HepG2 (cell line): ENCODE results near the gene PLXNC1. TPM values are rescaled to one million over a fixed set of nuclear protein-coding genes. Genes with fewer than 3 reads are reported as not detected.

Experiments
- ATAC-seq: fragments of 200-7000 bp; cut with Tn5 transposase; 3 replicates; pipeline ENCODE4 v1.9.1; 2020; ENCODE audit warnings: mild to moderate bottlenecking, moderate library complexity
- BruUV-seq: library from RNA; stranded (reverse); fragments of 400-500 nt; replicated peaks from 2 replicates; lab custom pipeline; 2021; lab: Mats Ljungman, UMichigan
- CTCF ChIA-PET: fragments of 300-600 bp; formaldehyde crosslinking; extraction: SDS; loops from one replicate; lab custom pipeline; 2021; ENCODE audit warnings: low total read pairs, inconsistent platforms, low intra/inter-chr PET ratio; lab: Yijun Ruan, JAX
- POLR2A ChIA-PET: fragments of 350-600 bp; sonication (Branson Sonifier 250); formaldehyde crosslinking; loops from one replicate; lab custom pipeline; 2020; ENCODE audit warnings: antibody characterized with exemption, inconsistent platforms; lab: Yijun Ruan, JAX
- DNase-seq: peaks from one replicate; pipeline ENCODE4 v3.0.0-alpha.2; 2015; ENCODE audit warnings: low spot score
- FAIRE-seq: peaks from 3 replicates; lab custom pipeline; 2011; peaks lifted over from hg19 to GRCh38; lab: Jason Lieb, UNC
- H2AFZ ChIP-seq: one replicate; pipeline ENCODE4 v1.6.1; 2011; ENCODE audit warnings: low read length, inconsistent platforms
- H3K27ac ChIP-seq: fragments of 300-600 bp; 3 replicates; pipeline ENCODE4 v1.8.0; 2011; ENCODE audit warnings: mixed run types, mild to moderate bottlenecking, mixed read lengths, low read length, inconsistent platforms; ENCODE audit not compliant: insufficient read depth; ENCODE audit errors: extremely low read length
- H3K27me3 ChIP-seq, 2 experiments: fragments of 200-600 bp in 1 of 2; 2 replicates in 1 of 2; 3 replicates in 1 of 2; pipeline versions ENCODE4 v1.6.0 to v1.8.0; 2011; ENCODE audit warnings: low read length in 2 of 2, mild to moderate bottlenecking in 2 of 2, moderate library complexity in 2 of 2, inconsistent platforms in 1 of 2; ENCODE audit not compliant: insufficient read depth in 2 of 2, control insufficient read depth in 1 of 2
- H3K36me3 ChIP-seq, 2 experiments: fragments of 200-600 bp in 1 of 2; replicated peaks in 1 of 2; 2 replicates in 1 of 2; 3 replicates in 1 of 2; pipeline versions ENCODE4 v1.5.1 to v1.8.0; 2011; ENCODE audit warnings: low read length in 2 of 2, inconsistent platforms in 1 of 2; ENCODE audit not compliant: insufficient read depth in 2 of 2, control insufficient read depth in 1 of 2
- H3K4me1 ChIP-seq: 2 replicates; pipeline ENCODE4 v1.5.1; 2012; ENCODE audit warnings: low read length, inconsistent platforms; ENCODE audit not compliant: insufficient read depth
- H3K4me2 ChIP-seq: 2 replicates; pipeline ENCODE4 v1.6.0; 2011; ENCODE audit warnings: low read depth, low read length, inconsistent platforms
- H3K4me3 ChIP-seq, 3 experiments: fragments of 200-600 bp in 1 of 3; sonication (generic), shearing (Covaris generic) in 1 of 3; replicated peaks in 1 of 3; 2 replicates each; pipeline ENCODE4 v1.5.1; 2011 to 2016; ENCODE audit warnings: low read length in 3 of 3, inconsistent platforms in 2 of 3, low read depth in 2 of 3, mild to moderate bottlenecking in 2 of 3, control low read depth in 1 of 3, mixed read lengths in 1 of 3; ENCODE audit not compliant: insufficient read depth in 1 of 3
- H3K79me2 ChIP-seq: one replicate; pipeline ENCODE4 v1.6.1; 2011; ENCODE audit warnings: low read length, inconsistent platforms; ENCODE audit not compliant: insufficient read depth
- H3K9ac ChIP-seq: 2 replicates; pipeline ENCODE4 v1.6.0; 2011; ENCODE audit warnings: mild to moderate bottlenecking, low read depth, low read length, inconsistent platforms; ENCODE audit not compliant: insufficient read depth
- H3K9me3 ChIP-seq: 2 replicates; pipeline ENCODE4 v1.5.1; 2012; ENCODE audit warnings: mild to moderate bottlenecking, low read length
- H4K20me1 ChIP-seq: 2 replicates; pipeline ENCODE4 v1.6.0; 2011; ENCODE audit warnings: inconsistent platforms, mild to moderate bottlenecking, low read length, moderate library complexity; ENCODE audit not compliant: insufficient read depth
- ELF1 ChIP-seq: sonication (generic); formaldehyde crosslinking; IDR thresholded peaks from 2 replicates; pipeline ENCODE4 v1.4.0; 2020; ENCODE audit warnings: missing genetic modification reagents
- GABPA ChIP-seq, 2 experiments: IDR thresholded peaks; 2 replicates each; pipeline ENCODE4 v1.6.1; 2011 to 2016; ENCODE audit warnings: low read depth in 2 of 2, low read length in 1 of 2, missing biosample characterization in 1 of 2, missing genetic modification characterization in 1 of 2
- IRX3 ChIP-seq: sonication (generic); formaldehyde crosslinking; IDR thresholded peaks from 2 replicates; pipeline ENCODE4 v1.8.1; 2023; ENCODE audit warnings: mild to moderate bottlenecking, low read depth, missing genetic modification reagents, borderline replicate concordance
- MZF1 ChIP-seq: sonication (generic); formaldehyde crosslinking; IDR thresholded peaks from 2 replicates; pipeline ENCODE4 v1.8.1; 2023; ENCODE audit warnings: mild to moderate bottlenecking, missing genetic modification reagents, borderline replicate concordance
- NR0B2 ChIP-seq: sonication (generic); formaldehyde crosslinking; IDR thresholded peaks from 2 replicates; pipeline ENCODE4 v1.4.0; 2020; ENCODE audit warnings: mild to moderate bottlenecking, missing genetic modification reagents
- STAT6 ChIP-seq: sonication (generic); formaldehyde crosslinking; IDR thresholded peaks from 2 replicates; pipeline ENCODE4 v1.4.0; 2020; ENCODE audit warnings: missing genetic modification reagents, mild to moderate bottlenecking, borderline replicate concordance
- TRIM24 ChIP-seq: sonication (generic); formaldehyde crosslinking; IDR thresholded peaks from 2 replicates; pipeline ENCODE4 v1.8.0; 2022; ENCODE audit warnings: mild to moderate bottlenecking, missing genetic modification reagents
- ZFYVE20 ChIP-seq: sonication (generic); formaldehyde crosslinking; IDR thresholded peaks from 2 replicates; pipeline ENCODE4 v1.8.0; 2023; ENCODE audit warnings: low read depth, mild to moderate bottlenecking, moderate library complexity, missing genetic modification reagents, borderline replicate concordance
- ZNF3 ChIP-seq: IDR thresholded peaks from 2 replicates; pipeline ENCODE4 v1.7.0; 2017; ENCODE audit warnings: inconsistent platforms
- ZNF761 ChIP-seq: sonication (generic); formaldehyde crosslinking; conservative IDR thresholded peaks from 2 replicates; pipeline ENCODE4 v1.4.0; 2020; ENCODE audit warnings: mild to moderate bottlenecking, missing genetic modification reagents
- ZNF800 ChIP-seq: sonication (generic); formaldehyde crosslinking; IDR thresholded peaks from 2 replicates; pipeline ENCODE4 v1.4.0; 2020; ENCODE audit warnings: missing genetic modification reagents
- ZSCAN22 ChIP-seq: sonication (generic); formaldehyde crosslinking; IDR thresholded peaks from 2 replicates; pipeline ENCODE4 v1.4.0; 2020; ENCODE audit warnings: mild to moderate bottlenecking, missing genetic modification reagents
- WGBS: methylation state at CpG from one replicate; pipeline ENCODE4 v1.1.6; 2017; ENCODE audit warnings: low lambda C conversion rate; 5-methylcytosine and 5-hydroxymethylcytosine counted together
- in situ Hi-C: cut with HindIII; loops from 2 replicates; pipeline ENCODE4 v1.10.0; 2017; ENCODE audit warnings: low pct_unique_long_range_greater_than_20kb; ENCODE audit not compliant: extremely low pct_ligation_motif_present
- intact Hi-C: fragments of 100-400 bp; cut with micrococcal nuclease; formaldehyde crosslinking; loops from one replicate; pipeline ENCODE4 v1.10.0; 2022; ENCODE audit not compliant: unreplicated experiment
- polyA plus RNA-seq, 8 experiments: library from polyadenylated mRNA; depleted of rRNA in 3 of 8; stranded (reverse) in 7 of 8; unstranded in 1 of 8; fragments of >200 nt; fragmentation: Illumina TruSeq in 4 of 8; extraction: Trizol in 4 of 8; gene quantifications; 2 replicates each; pipeline versions ENCODE4 v1.2.1 to v1.2.3, GENCODE V29; 2011 to 2016; ENCODE audit warnings: low read depth in 4 of 8, missing spikeins in 1 of 8, mixed read lengths in 1 of 8; ENCODE audit not compliant: insufficient read depth in 1 of 8
- total RNA-seq, 5 experiments: library from RNA; depleted of rRNA; stranded (reverse); fragments of >200 nt; fragmentation: Illumina TruSeq; extraction: Trizol; gene quantifications; 2 replicates each; pipeline ENCODE4 v1.2.3, GENCODE V29; 2016; ENCODE audit warnings: low read depth in 1 of 5
- TF ChIP-seq, protein P1 (sequence below), 2 experiments: sonication (generic) in 1 of 2; formaldehyde crosslinking in 1 of 2; IDR thresholded peaks; 2 replicates each; pipeline versions ENCODE4 v1.4.0 to v1.6.1; 2016 to 2020; ENCODE audit warnings: borderline replicate concordance in 1 of 2, low read depth in 1 of 2, mild to moderate bottlenecking in 1 of 2, missing genetic modification reagents in 1 of 2

The PLXNC1 gene
- total and polyA plus RNA-seq, 2 of the 13 experiments (the other 11 are each of a cell fraction or from before 2014, with no cell fraction given): 6.6 to 11.2 TPM

GRCh38 chr12:94265966-94266745, 117.8 kb downstream of the PLXNC1 start:
- H3K4me2 ChIP-seq: no peak overlapping the region
- peaks cover 3 to 14% of the 10 kb centered on the region in 2 experiments; a peak in 3 of 5 replicates for H3K36me3 ChIP-seq
- no peaks in the 10 kb centered on the region for H3K9me3 ChIP-seq
- ChIA-PET CTCF (no interaction called here), POLR2A (no interaction called here)
- 98% methylated on average over 12 of the region's 14 CpGs for WGBS
- H3K79me2 ChIP-seq: no peaks in the 10 kb centered on the region
- no peaks in the 10 kb centered on the region for H3K27me3 ChIP-seq
- intact Hi-C loops (no loop called here), in situ Hi-C loops (loop anchor here (5.0 kb wide), 1 partner anchor 266 kb away; no protein-coding TSS in a partner anchor)
- DNase-seq (no peak), FAIRE-seq (no peak), ATAC-seq (no peak)
- H3K9ac ChIP-seq: no peak overlapping the region
- no peak overlapping the region for H2AFZ ChIP-seq
- H4K20me1 ChIP-seq: no peaks in the 10 kb centered on the region
- no peak overlapping the region for H3K27ac ChIP-seq
- no peak overlapping the region for H3K4me3 ChIP-seq
- no TSS peak for BruUV-seq
- no peaks in the 10 kb centered on the region for H3K4me1 ChIP-seq
- TF ChIP-seq ZNF761 (CRISPR knock-in tag) (no peak), GABPA (IDR thresholded peaks at IDR 0.05; ENCODE audit: low read depth, low read length) (no peak), GABPA (CRISPR knock-in tag; IDR thresholded peaks at IDR 0.05; ENCODE audit: low read depth) (no peak), TRIM24 (no peak), ZNF800 (CRISPR knock-in tag) (no peak), MZF1 (CRISPR knock-in tag) (no peak), ZFYVE20 (CRISPR knock-in tag) (no peak), ELF1 (CRISPR knock-in tag) (no peak), ZNF3 (CRISPR knock-in tag) (no peak), STAT6 (no peak), IRX3 (CRISPR knock-in tag) (no peak), NR0B2 (CRISPR knock-in tag) (no peak), ZSCAN22 (CRISPR knock-in tag) (no peak)
- TF ChIP-seq, protein P1, sequence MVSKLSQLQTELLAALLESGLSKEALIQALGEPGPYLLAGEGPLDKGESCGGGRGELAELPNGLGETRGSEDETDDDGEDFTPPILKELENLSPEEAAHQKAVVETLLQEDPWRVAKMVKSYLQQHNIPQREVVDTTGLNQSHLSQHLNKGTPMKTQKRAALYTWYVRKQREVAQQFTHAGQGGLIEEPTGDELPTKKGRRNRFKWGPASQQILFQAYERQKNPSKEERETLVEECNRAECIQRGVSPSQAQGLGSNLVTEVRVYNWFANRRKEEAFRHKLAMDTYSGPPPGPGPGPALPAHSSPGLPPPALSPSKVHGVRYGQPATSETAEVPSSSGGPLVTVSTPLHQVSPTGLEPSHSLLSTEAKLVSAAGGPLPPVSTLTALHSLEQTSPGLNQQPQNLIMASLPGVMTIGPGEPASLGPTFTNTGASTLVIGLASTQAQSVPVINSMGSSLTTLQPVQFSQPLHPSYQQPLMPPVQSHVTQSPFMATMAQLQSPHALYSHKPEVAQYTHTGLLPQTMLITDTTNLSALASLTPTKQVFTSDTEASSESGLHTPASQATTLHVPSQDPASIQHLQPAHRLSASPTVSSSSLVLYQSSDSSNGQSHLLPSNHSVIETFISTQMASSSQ (IDR thresholded peaks at IDR 0.05; ENCODE audit: low read depth): no peak
- TF ChIP-seq, protein P1 (CRISPR knock-in tag; IDR thresholded peaks at IDR 0.05; ENCODE audit: borderline replicate concordance): no peak
